ENCODE results near the gene DDX39A. TPM values are rescaled to one million over a fixed set of nuclear protein-coding genes. Genes with fewer than 3 reads are reported as not detected.

DDX39A gene
- total and polyA plus RNA-seq, 2 of the 8 experiments (the other 6 are each of a cell fraction or from before 2014, with no cell fraction given): 139 TPM

- Histone ChIP-seq H3K4ac (replicated peaks; ENCODE audit: insufficient read length, low read depth, low read length) (no peak overlapping the region), H4K8ac (ENCODE audit: extremely low read depth, insufficient read depth, low read length) (no peak overlapping the region; the same call in 1 of the 2 replicates), H3K23ac (ENCODE audit: insufficient read length) (no peak overlapping the region), H3K79me1 (ENCODE audit: low read depth, low read length) (no peaks in the 10 kb centered on the region), H3K4me3 (ENCODE audit: extremely low read depth in 1 of 4, insufficient read depth in 2 of 4, low read depth in 3 of 4, low read length in 4 of 4) (no peak overlapping the region), H3K79me2 (ENCODE audit: control insufficient read depth in 1 of 2, insufficient read depth in 2 of 2, low read length in 2 of 2) (no peaks in the 10 kb centered on the region), H3K27ac (ENCODE audit: low read depth, low read length) (no peak overlapping the region), H3K4me1 (replicated peaks in 1 of 4; ENCODE audit: control insufficient read depth in 3 of 4, insufficient read depth in 4 of 4, low read length in 3 of 4) (peaks cover 0 to 13% (median 5%) of the 10 kb centered on the region in 4 experiments; a peak in 5 of 7 replicates), H3K4me2 (ENCODE audit: insufficient read depth in 1 of 2, low read depth in 2 of 2, low read length in 2 of 2) (no peak overlapping the region), H2AK5ac (ENCODE audit: low read depth, low read length) (no peak overlapping the region), H3K9ac (replicated peaks in 1 of 4; ENCODE audit: extremely low read depth in 1 of 4, low read depth in 3 of 4, low read length in 3 of 4) (no peak overlapping the region), H2BK20ac (ENCODE audit: low read length) (no peak overlapping the region), H2BK12ac (ENCODE audit: low read depth, low read length) (no peak overlapping the region), H3K23me2 (ENCODE audit: low read depth, low read length) (peaks cover 4% of the 10 kb centered on the region; the same call in 1 of the 2 replicates), H3K36me3 (ENCODE audit: control insufficient read depth in 2 of 4, insufficient read depth in 4 of 4, low read length in 3 of 4) (peaks cover 0 to 4% (median under 1%) of the 10 kb centered on the region in 4 experiments; a peak in 4 of 8 replicates), H2BK5ac (ENCODE audit: low read depth, low read length) (no peak overlapping the region), H3K14ac (ENCODE audit: insufficient read length) (no peak overlapping the region), H4K91ac (replicated peaks; ENCODE audit: insufficient read length, low read length) (no peak overlapping the region), H3K56ac (replicated peaks; ENCODE audit: insufficient read length, low read depth, low read length) (no peak overlapping the region), H3K18ac (ENCODE audit: extremely low read depth, low read length) (no peak overlapping the region), H2BK120ac (replicated peaks; ENCODE audit: low read depth, low read length) (no peak overlapping the region), H3K27me3 (replicated peaks in 1 of 4; ENCODE audit: control insufficient read depth in 3 of 4, extremely low read depth in 1 of 4, insufficient read depth in 3 of 4, low read length in 3 of 4) (no peaks in the 10 kb centered on the region), H2BK15ac (ENCODE audit: low read length) (no peak overlapping the region), H2AFZ (ENCODE audit: low read length) (no peak overlapping the region), H4K5ac (ENCODE audit: insufficient read length, low read depth, low read length) (no peak overlapping the region), H4K20me1 (replicated peaks in 1 of 2; ENCODE audit: control insufficient read depth in 1 of 2, insufficient read depth in 2 of 2, low read length in 2 of 2) (peaks cover 0 to 3% of the 10 kb centered on the region in 2 experiments), H3K9me3 (ENCODE audit: insufficient read depth in 2 of 2, low read depth in 1 of 2, low read length in 1 of 2) (no peaks in the 10 kb centered on the region)
- POLR2A ChIA-PET (ENCODE audit: partially characterized antibody): interaction anchor here (0.8 kb wide), 1 partner anchor 39 kb away, joined by 3 read pairs; no protein-coding TSS in a partner anchor
- CTCF ChIA-PET (ENCODE audit: partially characterized antibody): interaction anchor here (0.6 to 1.5 kb wide), 3 partner anchors 54 to 266 kb away, joined by 3 to 6 read pairs (median 3); partner anchors contain the start of gene ASF1B
- no peak for TF ChIP-seq ZNF274 (IDR thresholded peaks at IDR 0.05; ENCODE audit: borderline replicate concordance, extremely low read depth, low read length)
- TF ChIP-seq POLR2AphosphoS5 (IDR thresholded peaks at IDR 0.05; ENCODE audit: low read depth, low read length): no peak
- TF ChIP-seq GTF2F1 (IDR thresholded peaks at IDR 0.05; ENCODE audit: borderline replicate concordance, low read depth, low read length): no peak
- no peak for TF ChIP-seq CHD2 (IDR thresholded peaks at IDR 0.05; ENCODE audit: low read length)
- no peak for DNase-seq (ENCODE audit: low read depth in 1 of 2, low spot score in 2 of 2)
- WGBS, 2 experiments (ENCODE audit: extremely low coverage in 1 of 2, insufficient coverage in 1 of 2, insufficient read length in 1 of 2, insufficient replicate concordance in 2 of 2, low coverage in 1 of 2, low lambda C conversion rate in 2 of 2, missing lambda C conversion rate in 1 of 2): 92% methylated on average over 24 of the region's 26 CpGs; no CpG with 5 or more reads in 1 of the 2 experiments
- FAIRE-seq: no peak
Measured at GRCh38 chr19:14402332-14403144, 16.6 kb downstream of the DDX39A start.

Data from H1 (cell line).